HL-60 (cell line): Measurements from ENCODE around the gene CERS4.
A peak's percentile ranks its signal among the peaks of the same experiment; 100 is the strongest.

Experiments
- DNase-seq, 2 experiments: peaks; one replicate each; pipeline ENCODE4 v3.0.0-alpha.2; 2010 to 2020; ENCODE audit warnings: low read depth in 1 of 2, low spot score in 1 of 2
- H3K27ac ChIP-seq: fragments of 250-450 bp; sonication (Bioruptor Pico); replicated peaks from 2 replicates; pipeline ENCODE4 v1.5.1; 2020; ENCODE audit warnings: mild to moderate bottlenecking, moderate library complexity
- H3K27me3 ChIP-seq: fragments of 250-450 bp; sonication (Bioruptor Pico); 2 replicates; pipeline ENCODE4 v1.5.1; 2021; ENCODE audit warnings: mild to moderate bottlenecking, moderate library complexity; ENCODE audit not compliant: insufficient read depth, poor library complexity, severe bottlenecking
- H3K4me3 ChIP-seq: replicated peaks from 2 replicates; pipeline ENCODE4 v1.5.1; 2011; ENCODE audit warnings: mild to moderate bottlenecking, control low read depth, low read length; ENCODE audit not compliant: insufficient read depth
- CTCF ChIP-seq: IDR thresholded peaks from one replicate; pipeline ENCODE4 v1.5.1; 2011; ENCODE audit warnings: low read length, control low read depth, inconsistent platforms; ENCODE audit not compliant: insufficient read depth
- GABPA ChIP-seq: IDR thresholded peaks from 2 replicates; pipeline ENCODE4 v1.6.1; 2012; ENCODE audit warnings: low read depth
- POLR2AphosphoS5 ChIP-seq: IDR thresholded peaks from 2 replicates; pipeline ENCODE4 v1.6.1; 2012; ENCODE audit warnings: low read depth
- SPI1 ChIP-seq: IDR thresholded peaks from 2 replicates; pipeline ENCODE4 v1.6.1; 2012; ENCODE audit warnings: low read depth, mild to moderate bottlenecking, borderline replicate concordance
- TF ChIP-seq, protein P1 (sequence below): IDR thresholded peaks from 2 replicates; pipeline ENCODE4 v1.6.1; 2012; ENCODE audit warnings: low read depth; ENCODE audit not compliant: insufficient replicate concordance

CERS4 gene

GRCh38 chr19:8304841-8305621 is 95.9 kb downstream of the CERS4 start:
- Histone ChIP-seq H3K4me3 (no peak overlapping the region), H3K27ac (no peak overlapping the region), H3K27me3 (no peaks in the 10 kb centered on the region)
- peak in 1 of 2 experiments; percentile 0 for DNase-seq
- TF ChIP-seq CTCF (no peak), SPI1 (no peak), GABPA (no peak), POLR2AphosphoS5 (no peak)
- TF ChIP-seq, protein P1, sequence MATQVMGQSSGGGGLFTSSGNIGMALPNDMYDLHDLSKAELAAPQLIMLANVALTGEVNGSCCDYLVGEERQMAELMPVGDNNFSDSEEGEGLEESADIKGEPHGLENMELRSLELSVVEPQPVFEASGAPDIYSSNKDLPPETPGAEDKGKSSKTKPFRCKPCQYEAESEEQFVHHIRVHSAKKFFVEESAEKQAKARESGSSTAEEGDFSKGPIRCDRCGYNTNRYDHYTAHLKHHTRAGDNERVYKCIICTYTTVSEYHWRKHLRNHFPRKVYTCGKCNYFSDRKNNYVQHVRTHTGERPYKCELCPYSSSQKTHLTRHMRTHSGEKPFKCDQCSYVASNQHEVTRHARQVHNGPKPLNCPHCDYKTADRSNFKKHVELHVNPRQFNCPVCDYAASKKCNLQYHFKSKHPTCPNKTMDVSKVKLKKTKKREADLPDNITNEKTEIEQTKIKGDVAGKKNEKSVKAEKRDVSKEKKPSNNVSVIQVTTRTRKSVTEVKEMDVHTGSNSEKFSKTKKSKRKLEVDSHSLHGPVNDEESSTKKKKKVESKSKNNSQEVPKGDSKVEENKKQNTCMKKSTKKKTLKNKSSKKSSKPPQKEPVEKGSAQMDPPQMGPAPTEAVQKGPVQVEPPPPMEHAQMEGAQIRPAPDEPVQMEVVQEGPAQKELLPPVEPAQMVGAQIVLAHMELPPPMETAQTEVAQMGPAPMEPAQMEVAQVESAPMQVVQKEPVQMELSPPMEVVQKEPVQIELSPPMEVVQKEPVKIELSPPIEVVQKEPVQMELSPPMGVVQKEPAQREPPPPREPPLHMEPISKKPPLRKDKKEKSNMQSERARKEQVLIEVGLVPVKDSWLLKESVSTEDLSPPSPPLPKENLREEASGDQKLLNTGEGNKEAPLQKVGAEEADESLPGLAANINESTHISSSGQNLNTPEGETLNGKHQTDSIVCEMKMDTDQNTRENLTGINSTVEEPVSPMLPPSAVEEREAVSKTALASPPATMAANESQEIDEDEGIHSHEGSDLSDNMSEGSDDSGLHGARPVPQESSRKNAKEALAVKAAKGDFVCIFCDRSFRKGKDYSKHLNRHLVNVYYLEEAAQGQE = no peak

DNA sequence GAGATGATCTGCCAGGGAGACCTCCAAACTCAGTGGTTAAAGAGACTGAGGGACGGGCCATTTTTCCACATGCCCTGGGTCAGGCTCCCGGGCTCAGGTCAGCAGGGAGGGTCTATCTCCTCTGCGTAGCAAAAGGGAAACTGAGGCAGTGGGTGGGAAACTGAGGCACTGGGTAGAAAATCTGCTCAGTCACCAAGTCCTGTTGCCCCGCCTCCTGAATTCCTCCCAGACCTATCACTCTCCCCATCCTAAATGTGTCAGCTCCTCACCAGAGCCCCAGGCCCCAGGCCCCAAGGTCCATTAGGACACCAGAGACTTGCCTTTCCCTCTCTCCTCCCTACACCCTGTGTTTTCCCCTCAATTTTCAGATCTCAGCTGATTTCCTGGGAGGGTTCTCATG is 96.6 kb downstream of the CERS4 start:
- Histone ChIP-seq H3K27ac (no peak overlapping the region), H3K4me3 (no peak overlapping the region)
- no peak for TF ChIP-seq GABPA
- no peak for TF ChIP-seq CTCF
- TF ChIP-seq POLR2AphosphoS5 = no peak
- TF ChIP-seq, protein P1 = no peak
- TF ChIP-seq SPI1 = no peak

GRCh38 chr19:8306235-8307054 is 97.3 kb downstream of the CERS4 start:
- no peak overlapping the region for H3K4me3 ChIP-seq
- H3K27ac ChIP-seq = no peak overlapping the region
- DNase-seq = peak in 1 of 2 experiments; percentile 0
- H3K27me3 ChIP-seq = no peaks in the 10 kb centered on the region
- TF ChIP-seq SPI1 = no peak
- TF ChIP-seq, protein P1 = no peak

More for the DNA sequence above, 96.6 kb downstream of the CERS4 start:
- no peak for DNase-seq
- no peaks in the 10 kb centered on the region for H3K27me3 ChIP-seq
